ENCODE results near the gene OSBPL8. TPM values are rescaled to one million over a fixed set of nuclear protein-coding genes. Genes with fewer than 3 reads are reported as not detected.

The OSBPL8 gene
- total RNA-seq, 1 experiment from 2014 or later = 81.7 TPM

GRCh38 chr12:76583301-76583700, 23.7 kb upstream of the OSBPL8 start:
- no peaks in the 10 kb centered on the region for H3K36me3 Mint-ChIP-seq
- DNase-seq (ENCODE audit: low spot score) = no peak
- POLR2A ChIA-PET = no interaction called here
- H3K4me3 Mint-ChIP-seq = no peak overlapping the region
- H3K27me3 Mint-ChIP-seq (ENCODE audit: low read depth) = no peaks in the 10 kb centered on the region
- H3K27ac Mint-ChIP-seq = no peak overlapping the region
- no peak for ATAC-seq
- H3K9me3 Mint-ChIP-seq = no peaks in the 10 kb centered on the region
- TF ChIP-seq, protein P1, sequence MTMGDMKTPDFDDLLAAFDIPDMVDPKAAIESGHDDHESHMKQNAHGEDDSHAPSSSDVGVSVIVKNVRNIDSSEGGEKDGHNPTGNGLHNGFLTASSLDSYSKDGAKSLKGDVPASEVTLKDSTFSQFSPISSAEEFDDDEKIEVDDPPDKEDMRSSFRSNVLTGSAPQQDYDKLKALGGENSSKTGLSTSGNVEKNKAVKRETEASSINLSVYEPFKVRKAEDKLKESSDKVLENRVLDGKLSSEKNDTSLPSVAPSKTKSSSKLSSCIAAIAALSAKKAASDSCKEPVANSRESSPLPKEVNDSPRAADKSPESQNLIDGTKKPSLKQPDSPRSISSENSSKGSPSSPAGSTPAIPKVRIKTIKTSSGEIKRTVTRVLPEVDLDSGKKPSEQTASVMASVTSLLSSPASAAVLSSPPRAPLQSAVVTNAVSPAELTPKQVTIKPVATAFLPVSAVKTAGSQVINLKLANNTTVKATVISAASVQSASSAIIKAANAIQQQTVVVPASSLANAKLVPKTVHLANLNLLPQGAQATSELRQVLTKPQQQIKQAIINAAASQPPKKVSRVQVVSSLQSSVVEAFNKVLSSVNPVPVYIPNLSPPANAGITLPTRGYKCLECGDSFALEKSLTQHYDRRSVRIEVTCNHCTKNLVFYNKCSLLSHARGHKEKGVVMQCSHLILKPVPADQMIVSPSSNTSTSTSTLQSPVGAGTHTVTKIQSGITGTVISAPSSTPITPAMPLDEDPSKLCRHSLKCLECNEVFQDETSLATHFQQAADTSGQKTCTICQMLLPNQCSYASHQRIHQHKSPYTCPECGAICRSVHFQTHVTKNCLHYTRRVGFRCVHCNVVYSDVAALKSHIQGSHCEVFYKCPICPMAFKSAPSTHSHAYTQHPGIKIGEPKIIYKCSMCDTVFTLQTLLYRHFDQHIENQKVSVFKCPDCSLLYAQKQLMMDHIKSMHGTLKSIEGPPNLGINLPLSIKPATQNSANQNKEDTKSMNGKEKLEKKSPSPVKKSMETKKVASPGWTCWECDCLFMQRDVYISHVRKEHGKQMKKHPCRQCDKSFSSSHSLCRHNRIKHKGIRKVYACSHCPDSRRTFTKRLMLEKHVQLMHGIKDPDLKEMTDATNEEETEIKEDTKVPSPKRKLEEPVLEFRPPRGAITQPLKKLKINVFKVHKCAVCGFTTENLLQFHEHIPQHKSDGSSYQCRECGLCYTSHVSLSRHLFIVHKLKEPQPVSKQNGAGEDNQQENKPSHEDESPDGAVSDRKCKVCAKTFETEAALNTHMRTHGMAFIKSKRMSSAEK (CRISPR knock-in tag; IDR thresholded peaks at IDR 0.05; ENCODE audit: borderline replicate concordance) = no peak
- no peak for TF ChIP-seq STAT6 (CRISPR knock-in tag; conservative IDR thresholded peaks at IDR 0.05; ENCODE audit: low read depth)
- no peak for TF ChIP-seq SP1 (CRISPR knock-in tag; conservative IDR thresholded peaks at IDR 0.05)
- TF ChIP-seq ZNF416 (CRISPR knock-in tag; IDR thresholded peaks at IDR 0.05) = no peak
- CTCF ChIA-PET = no interaction called here
- H3K4me1 Mint-ChIP-seq = no peaks in the 10 kb centered on the region

DNA sequence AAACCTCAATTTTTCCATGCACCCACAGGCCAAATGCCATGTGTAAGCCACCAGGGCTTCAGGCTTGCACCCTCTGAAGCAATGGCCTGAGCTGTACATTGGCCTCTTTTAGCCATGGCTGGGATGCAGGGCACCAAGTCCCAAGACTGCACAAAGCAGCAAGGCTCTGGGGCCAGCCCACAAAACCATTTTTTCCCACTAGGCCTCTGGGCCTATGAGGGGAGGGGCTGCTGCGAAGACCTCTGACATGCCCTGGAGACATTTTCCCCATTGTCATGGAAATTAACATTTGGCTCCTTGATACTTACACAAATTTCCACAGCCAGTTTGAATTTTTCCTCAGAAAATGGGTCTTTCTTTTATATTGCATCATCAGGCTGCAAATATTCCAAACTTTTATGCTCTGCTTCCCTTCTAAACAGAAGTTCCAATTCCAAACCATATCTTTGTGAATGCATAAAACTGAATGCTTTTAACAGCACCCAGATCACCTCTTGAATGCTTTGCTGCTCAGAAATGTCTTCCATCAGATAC, 14.3 kb upstream of the OSBPL8 start:
- POLR2A ChIA-PET = no interaction called here
- TF ChIP-seq ZNF232 (CRISPR knock-in tag; IDR thresholded peaks at IDR 0.05) (no peak), NR3C1 (CRISPR knock-in tag; conservative IDR thresholded peaks at IDR 0.05; ENCODE audit: low read depth) (no peak), ZNF671 (CRISPR knock-in tag; IDR thresholded peaks at IDR 0.05) (no peak), MLX (CRISPR knock-in tag; IDR thresholded peaks at IDR 0.05) (no peak), STAT6 (CRISPR knock-in tag; conservative IDR thresholded peaks at IDR 0.05; ENCODE audit: low read depth) (no peak), NR2C2 (CRISPR knock-in tag; IDR thresholded peaks at IDR 0.05) (no peak)
- TF ChIP-seq, protein P2, sequence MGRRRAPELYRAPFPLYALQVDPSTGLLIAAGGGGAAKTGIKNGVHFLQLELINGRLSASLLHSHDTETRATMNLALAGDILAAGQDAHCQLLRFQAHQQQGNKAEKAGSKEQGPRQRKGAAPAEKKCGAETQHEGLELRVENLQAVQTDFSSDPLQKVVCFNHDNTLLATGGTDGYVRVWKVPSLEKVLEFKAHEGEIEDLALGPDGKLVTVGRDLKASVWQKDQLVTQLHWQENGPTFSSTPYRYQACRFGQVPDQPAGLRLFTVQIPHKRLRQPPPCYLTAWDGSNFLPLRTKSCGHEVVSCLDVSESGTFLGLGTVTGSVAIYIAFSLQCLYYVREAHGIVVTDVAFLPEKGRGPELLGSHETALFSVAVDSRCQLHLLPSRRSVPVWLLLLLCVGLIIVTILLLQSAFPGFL (CRISPR knock-in tag; IDR thresholded peaks at IDR 0.05; ENCODE audit: borderline replicate concordance) = no peak
- no peak overlapping the region for H3K4me3 Mint-ChIP-seq
- ATAC-seq = no peak
- peaks cover 25% of the 10 kb centered on the region for H3K36me3 Mint-ChIP-seq
- H3K9me3 Mint-ChIP-seq = peaks cover 39% of the 10 kb centered on the region
- DNase-seq (ENCODE audit: low spot score) = no peak
- H3K27me3 Mint-ChIP-seq (ENCODE audit: low read depth) = no peaks in the 10 kb centered on the region
- no peaks in the 10 kb centered on the region for H3K4me1 Mint-ChIP-seq
- CTCF ChIA-PET = no interaction called here
- no peak overlapping the region for H3K27ac Mint-ChIP-seq

Measured in WTC11 (cell line).